ENCODE results near the gene OR4A15.

OR4A15 gene

DNA sequence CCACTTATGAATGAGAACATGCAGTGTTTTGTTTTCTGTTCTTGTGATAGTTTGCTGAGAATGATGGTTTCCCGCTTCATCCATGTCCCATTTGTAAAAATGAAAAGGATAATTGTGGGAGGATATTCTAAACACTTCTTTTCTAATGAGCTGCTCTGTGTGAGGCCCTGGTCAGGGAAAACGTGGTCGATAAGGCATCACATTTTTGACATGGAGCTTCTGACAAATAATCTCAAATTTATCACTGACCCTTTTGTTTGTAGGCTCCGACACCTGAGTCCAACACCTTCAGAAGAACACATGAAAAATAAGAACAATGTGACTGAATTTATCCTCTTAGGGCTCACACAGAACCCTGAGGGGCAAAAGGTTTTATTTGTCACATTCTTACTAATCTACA is at the start of gene OR4A15:
OR4A15 (plus strand) TSS at position 301 of the 400 bp plus-strand sequence; CDS start at position 301, 0 bp downstream.
- DNase-seq (ENCODE audit: low read depth): no peak

DNA sequence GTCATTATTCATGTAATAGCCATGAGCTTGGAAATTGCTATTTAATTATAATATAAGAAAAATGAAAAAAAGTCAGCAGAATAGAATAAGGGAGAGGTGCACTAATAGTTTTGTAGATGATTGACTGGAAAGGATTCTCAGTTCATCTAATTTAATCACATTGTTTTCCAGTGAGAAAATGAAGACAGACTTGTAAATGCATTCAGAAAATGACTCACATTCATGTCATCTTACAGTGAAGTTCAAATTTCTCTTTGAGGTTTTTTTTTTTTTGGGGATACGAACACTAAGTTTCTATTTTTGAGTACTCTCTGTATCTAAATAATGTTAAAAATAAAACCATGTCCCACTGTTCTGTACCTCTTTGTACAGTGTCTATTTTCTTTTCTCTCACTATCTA is 43.3 kb upstream of the OR4A15 start:
- no peak for DNase-seq (ENCODE audit: low read depth)

DNA sequence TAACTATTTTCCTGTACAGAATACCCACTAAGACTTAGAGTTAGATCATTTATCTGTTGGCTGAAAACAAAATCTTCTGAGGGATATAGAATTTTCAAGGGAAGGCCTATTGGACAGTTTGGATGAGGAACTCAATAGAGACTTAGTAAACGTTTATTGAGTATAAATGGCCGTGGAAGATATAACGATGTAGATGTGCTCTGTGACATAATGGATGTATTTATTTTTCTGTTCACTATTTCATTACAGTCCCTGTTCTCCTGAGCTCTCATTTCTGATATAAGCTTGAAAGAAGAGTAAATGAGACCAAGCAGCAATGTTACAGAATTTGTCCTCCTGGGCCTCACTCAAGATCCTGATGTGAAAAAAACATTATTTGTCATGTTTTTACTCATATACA is 24.9 kb upstream of the OR4A15 start, which contains the start of gene OR4A16:
OR4A16 (plus strand) TSS at position 301 of the 400 bp plus-strand sequence; CDS start at position 301, 0 bp downstream.
- no peak for DNase-seq (ENCODE audit: low read depth)

DNA sequence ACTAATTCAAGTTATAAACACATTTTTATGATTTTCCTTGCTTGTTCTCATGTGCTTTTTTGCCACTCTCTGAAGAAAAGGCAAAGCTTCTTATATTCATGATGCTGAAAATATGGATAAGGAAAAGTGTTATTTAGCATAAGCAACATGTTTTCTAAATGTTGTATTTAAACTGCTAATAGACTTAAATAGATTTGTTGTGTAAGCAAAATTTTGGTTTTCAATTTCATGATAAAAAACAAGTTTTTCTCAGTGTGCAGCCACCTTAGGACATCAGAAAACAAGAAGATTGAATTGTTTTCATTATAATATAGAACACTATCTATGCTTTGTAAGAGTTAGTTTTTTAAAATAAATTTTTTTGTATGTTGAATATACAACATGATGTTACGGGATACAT is 22.5 kb upstream of the OR4A15 start:
- DNase-seq (ENCODE audit: low read depth): no peak

DNA sequence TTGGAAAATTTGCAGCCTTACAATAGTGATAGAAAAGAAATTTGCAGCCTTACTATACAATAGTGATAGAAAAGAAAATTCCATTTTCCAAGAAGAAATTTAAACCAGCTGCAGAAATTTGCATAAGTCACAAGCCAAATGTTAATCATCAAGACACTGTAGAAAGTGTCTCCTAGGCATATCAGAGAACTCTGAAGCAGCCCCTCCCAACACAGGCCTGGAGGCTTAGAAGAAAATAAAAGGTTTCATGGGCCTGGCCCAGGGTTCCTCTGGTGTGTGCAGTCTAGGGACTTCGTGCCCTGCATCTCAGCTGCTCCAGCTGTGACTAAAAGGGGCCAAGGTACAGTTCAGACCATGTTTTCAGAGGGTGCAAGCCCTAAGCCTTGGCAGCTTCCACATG is 18.7 kb upstream of the OR4A15 start:
- DNase-seq (ENCODE audit: low read depth): no peak

DNA sequence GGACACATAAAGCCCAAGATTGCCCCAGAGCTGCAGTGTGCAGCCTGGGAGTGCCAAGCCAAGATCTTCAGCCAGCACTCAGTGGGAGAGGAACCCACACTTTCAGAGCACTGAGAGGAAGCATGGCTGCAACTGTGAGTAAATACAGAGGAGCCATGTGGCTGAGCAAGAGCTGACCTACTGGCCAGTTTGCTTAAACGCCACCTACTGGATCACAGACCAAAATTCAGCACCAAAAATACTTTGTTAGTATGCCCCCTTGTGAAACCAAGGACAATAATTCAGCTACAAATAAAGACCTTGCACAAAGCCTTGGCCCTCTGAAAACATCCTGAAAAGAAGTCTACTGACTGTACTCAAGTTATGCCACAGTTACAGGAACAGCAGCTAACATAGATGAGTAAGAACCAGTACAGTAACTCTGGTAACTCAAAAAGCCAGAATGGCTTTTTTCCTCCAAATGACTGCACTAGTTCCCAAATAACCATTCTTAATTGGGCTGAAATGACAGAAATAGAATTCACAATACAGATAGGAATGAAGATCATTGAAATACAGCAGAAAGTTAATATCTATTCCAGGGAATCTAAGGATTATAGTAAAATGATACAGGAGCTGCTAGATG is 10.1 kb upstream of the OR4A15 start:
- DNase-seq (ENCODE audit: low read depth): no peak

DNA sequence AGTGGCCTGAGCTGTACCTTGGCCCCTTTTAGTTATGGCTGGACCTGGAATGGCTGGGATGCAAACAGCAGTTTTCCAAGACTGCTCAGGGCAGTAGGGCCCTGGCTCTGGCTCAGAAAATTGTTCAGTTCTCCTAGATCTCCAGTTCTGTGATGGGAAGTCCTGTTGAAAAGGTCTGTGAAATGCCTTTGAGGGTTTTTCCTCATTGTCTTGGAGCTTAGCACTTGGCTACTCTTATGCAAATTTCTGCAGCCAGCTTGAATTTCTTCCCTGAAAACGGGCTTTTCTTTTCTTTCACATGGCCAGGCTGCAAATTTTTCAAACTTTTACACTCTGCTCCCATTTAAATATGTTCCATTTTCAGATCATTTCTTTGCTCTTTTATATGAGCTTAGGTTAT is 33.2 kb downstream of the OR4A15 start:
- no peak for DNase-seq (ENCODE audit: low read depth)

Data from activated T-helper 1 cell treated with Interleukin-2 at 50 U/mL for 16 hours (primary cell).